HepG2 (cell line): ENCODE measurements around the gene MYOM1. TPM values are rescaled to one million over a fixed set of nuclear protein-coding genes. Genes with fewer than 3 reads are reported as not detected.
A peak's percentile ranks its signal among the peaks of the same experiment; 100 is the strongest.

Source experiments
- ARID4A ChIP-seq: sonication (generic); formaldehyde crosslinking; IDR thresholded peaks from 2 replicates; pipeline ENCODE4 v1.5.0; 2020; ENCODE audit warnings: mild to moderate bottlenecking, missing genetic modification reagents, borderline replicate concordance
- ESRRA ChIP-seq: sonication (generic); formaldehyde crosslinking; IDR thresholded peaks from 2 replicates; pipeline ENCODE4 v1.5.1; 2020; ENCODE audit warnings: mild to moderate bottlenecking, low read depth, missing genetic modification reagents
- GRHL1 ChIP-seq: sonication (generic); formaldehyde crosslinking; conservative IDR thresholded peaks from 2 replicates; pipeline ENCODE4 v1.8.0; 2022; ENCODE audit warnings: missing genetic modification reagents
- HDAC2 ChIP-seq: sonication (generic); formaldehyde crosslinking; IDR thresholded peaks from 2 replicates; pipeline ENCODE4 v1.4.0; 2020; ENCODE audit warnings: missing genetic modification reagents
- HNRNPLL ChIP-seq: fragments of 200-400 bp; formaldehyde crosslinking; IDR thresholded peaks from 2 replicates; pipeline ENCODE4 v1.6.1; 2017; ENCODE audit warnings: mild to moderate bottlenecking, low read depth, low read length; ENCODE audit not compliant: poor library complexity, severe bottlenecking
- MTA3 ChIP-seq: sonication (generic); formaldehyde crosslinking; IDR thresholded peaks from 2 replicates; pipeline ENCODE4 v1.4.0; 2020; ENCODE audit warnings: missing genetic modification reagents
- RBAK ChIP-seq: sonication (generic); formaldehyde crosslinking; IDR thresholded peaks from 2 replicates; pipeline ENCODE4 v1.5.1; 2020; ENCODE audit warnings: mild to moderate bottlenecking, missing genetic modification reagents
- TBX2 ChIP-seq: sonication (generic); formaldehyde crosslinking; IDR thresholded peaks from 2 replicates; pipeline ENCODE4 v1.5.0; 2020; ENCODE audit warnings: missing genetic modification reagents, mild to moderate bottlenecking, borderline replicate concordance
- TOPORS ChIP-seq: sonication (generic); formaldehyde crosslinking; IDR thresholded peaks from 2 replicates; pipeline ENCODE4 v1.8.0; 2023; ENCODE audit warnings: mild to moderate bottlenecking, missing genetic modification reagents
- XRCC5 ChIP-seq: fragments of 200-400 bp; formaldehyde crosslinking; optimal IDR thresholded peaks from 2 replicates; pipeline ENCODE3; 2017; ENCODE audit warnings: mild to moderate bottlenecking, low read length
- ZNF296 ChIP-seq: sonication (generic); formaldehyde crosslinking; conservative IDR thresholded peaks from 2 replicates; pipeline ENCODE4 v1.5.0; 2020; ENCODE audit warnings: mild to moderate bottlenecking, missing genetic modification reagents
- ZNF546 ChIP-seq: sonication (generic); formaldehyde crosslinking; conservative IDR thresholded peaks from 2 replicates; pipeline ENCODE4 v1.8.1; 2023; ENCODE audit warnings: mild to moderate bottlenecking, missing genetic modification reagents
- ZNF556 ChIP-seq: sonication (generic); formaldehyde crosslinking; IDR thresholded peaks from 2 replicates; pipeline ENCODE4 v1.4.0; 2020; ENCODE audit warnings: mild to moderate bottlenecking, missing genetic modification reagents, borderline replicate concordance
- ZNF605 ChIP-seq: sonication (generic); formaldehyde crosslinking; IDR thresholded peaks from 2 replicates; pipeline ENCODE4 v1.8.0; 2022; ENCODE audit warnings: mild to moderate bottlenecking, missing genetic modification reagents
- ZNF850 ChIP-seq: sonication (generic); formaldehyde crosslinking; conservative IDR thresholded peaks from 2 replicates; pipeline ENCODE4 v1.9.0; 2021; ENCODE audit warnings: mild to moderate bottlenecking, missing genetic modification reagents
- polyA plus RNA-seq, 8 experiments: library from polyadenylated mRNA; depleted of rRNA in 3 of 8; stranded (reverse) in 7 of 8; unstranded in 1 of 8; fragments of >200 nt; fragmentation: Illumina TruSeq in 4 of 8; extraction: Trizol in 4 of 8; gene quantifications; 2 replicates each; pipeline versions ENCODE4 v1.2.1 to v1.2.3, GENCODE V29; 2011 to 2016; ENCODE audit warnings: low read depth in 4 of 8, missing spikeins in 1 of 8, mixed read lengths in 1 of 8; ENCODE audit not compliant: insufficient read depth in 1 of 8
- total RNA-seq, 5 experiments: library from RNA; depleted of rRNA; stranded (reverse); fragments of >200 nt; fragmentation: Illumina TruSeq; extraction: Trizol; gene quantifications; 2 replicates each; pipeline ENCODE4 v1.2.3, GENCODE V29; 2016; ENCODE audit warnings: low read depth in 1 of 5
- TF ChIP-seq, protein P1 (sequence below): sonication (generic); formaldehyde crosslinking; IDR thresholded peaks from 2 replicates; pipeline ENCODE4 v1.4.0; 2020; ENCODE audit warnings: missing genetic modification reagents
- TF ChIP-seq, protein P2 (sequence below): sonication (generic); formaldehyde crosslinking; conservative IDR thresholded peaks from 2 replicates; pipeline ENCODE4 v1.8.0; 2022; ENCODE audit warnings: low read depth, missing genetic modification reagents
- TF ChIP-seq, protein P3 (sequence below): IDR thresholded peaks from 2 replicates; pipeline ENCODE4 v1.6.1; 2016; ENCODE audit warnings: missing compliant biosample characterization, missing genetic modification reagents, borderline replicate concordance

The MYOM1 gene
- total and polyA plus RNA-seq, 2 of the 13 experiments (the other 11 are each of a cell fraction or from before 2014, with no cell fraction given): 0.46 to 0.98 TPM

DNA sequence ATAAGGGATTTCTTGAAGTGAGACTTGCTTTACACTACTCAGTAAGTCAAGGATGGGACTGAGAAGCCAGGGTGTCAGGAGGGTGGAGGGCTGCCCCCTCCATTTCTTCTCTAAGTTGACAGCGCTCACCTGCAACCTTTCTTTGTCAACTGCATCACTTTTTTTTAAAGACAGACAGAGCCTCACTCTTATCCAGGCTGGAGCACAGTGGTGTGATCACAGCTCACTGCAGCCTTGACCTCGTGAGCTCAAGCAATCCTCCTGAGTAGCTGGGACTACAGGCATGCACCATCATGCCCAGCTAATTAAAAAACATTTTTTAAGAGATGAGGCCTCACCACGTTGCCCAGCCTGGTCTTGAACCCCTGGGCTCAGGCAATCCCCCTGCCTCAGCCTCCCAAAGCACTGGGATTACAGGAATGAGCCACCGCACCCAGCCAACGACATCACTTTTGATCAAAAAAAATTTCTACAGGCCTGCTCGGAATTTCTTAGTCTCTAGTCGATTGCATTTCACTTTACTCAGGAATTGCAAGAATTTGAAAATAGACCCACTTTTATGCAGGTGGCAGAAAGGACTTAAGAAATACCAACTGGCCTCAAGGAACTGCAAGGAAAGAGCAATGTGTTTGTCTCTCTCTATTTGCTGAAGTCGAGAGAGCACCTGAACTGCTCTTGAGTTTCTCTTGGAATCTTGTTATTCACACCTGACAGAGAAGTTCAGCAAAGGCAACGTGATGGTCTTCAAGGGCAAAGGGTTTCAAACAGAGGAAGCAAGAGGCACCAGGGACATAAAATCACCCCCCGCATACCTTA, 101.4 kb downstream of the MYOM1 start (continued):
- TF ChIP-seq RBAK (CRISPR knock-in tag) (no peak), ZNF605 (CRISPR knock-in tag) (no peak), XRCC5 (no peak), ZNF850 (CRISPR knock-in tag) (no peak), ZNF556 (peak; percentile 34; the same call in 1 of the 2 replicates), ARID4A (CRISPR knock-in tag) (no peak), TBX2 (CRISPR knock-in tag) (no peak), TOPORS (CRISPR knock-in tag) (no peak), ZNF296 (CRISPR knock-in tag) (no peak), HDAC2 (CRISPR knock-in tag) (0 out of 2 replicates have a peak, but pooled peaks have one; percentile 9), MTA3 (CRISPR knock-in tag) (no peak), GRHL1 (no peak), ESRRA (CRISPR knock-in tag) (no peak), HNRNPLL (no peak), ZNF546 (CRISPR knock-in tag) (no peak)
- TF ChIP-seq, protein P1, sequence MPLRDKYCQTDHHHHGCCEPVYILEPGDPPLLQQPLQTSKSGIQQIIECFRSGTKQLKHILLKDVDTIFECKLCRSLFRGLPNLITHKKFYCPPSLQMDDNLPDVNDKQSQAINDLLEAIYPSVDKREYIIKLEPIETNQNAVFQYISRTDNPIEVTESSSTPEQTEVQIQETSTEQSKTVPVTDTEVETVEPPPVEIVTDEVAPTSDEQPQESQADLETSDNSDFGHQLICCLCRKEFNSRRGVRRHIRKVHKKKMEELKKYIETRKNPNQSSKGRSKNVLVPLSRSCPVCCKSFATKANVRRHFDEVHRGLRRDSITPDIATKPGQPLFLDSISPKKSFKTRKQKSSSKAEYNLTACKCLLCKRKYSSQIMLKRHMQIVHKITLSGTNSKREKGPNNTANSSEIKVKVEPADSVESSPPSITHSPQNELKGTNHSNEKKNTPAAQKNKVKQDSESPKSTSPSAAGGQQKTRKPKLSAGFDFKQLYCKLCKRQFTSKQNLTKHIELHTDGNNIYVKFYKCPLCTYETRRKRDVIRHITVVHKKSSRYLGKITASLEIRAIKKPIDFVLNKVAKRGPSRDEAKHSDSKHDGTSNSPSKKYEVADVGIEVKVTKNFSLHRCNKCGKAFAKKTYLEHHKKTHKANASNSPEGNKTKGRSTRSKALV: no peak
- TF ChIP-seq, protein P2, sequence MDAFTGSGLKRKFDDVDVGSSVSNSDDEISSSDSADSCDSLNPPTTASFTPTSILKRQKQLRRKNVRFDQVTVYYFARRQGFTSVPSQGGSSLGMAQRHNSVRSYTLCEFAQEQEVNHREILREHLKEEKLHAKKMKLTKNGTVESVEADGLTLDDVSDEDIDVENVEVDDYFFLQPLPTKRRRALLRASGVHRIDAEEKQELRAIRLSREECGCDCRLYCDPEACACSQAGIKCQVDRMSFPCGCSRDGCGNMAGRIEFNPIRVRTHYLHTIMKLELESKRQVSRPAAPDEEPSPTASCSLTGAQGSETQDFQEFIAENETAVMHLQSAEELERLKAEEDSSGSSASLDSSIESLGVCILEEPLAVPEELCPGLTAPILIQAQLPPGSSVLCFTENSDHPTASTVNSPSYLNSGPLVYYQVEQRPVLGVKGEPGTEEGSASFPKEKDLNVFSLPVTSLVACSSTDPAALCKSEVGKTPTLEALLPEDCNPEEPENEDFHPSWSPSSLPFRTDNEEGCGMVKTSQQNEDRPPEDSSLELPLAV (CRISPR knock-in tag): no peak
- TF ChIP-seq, protein P3, sequence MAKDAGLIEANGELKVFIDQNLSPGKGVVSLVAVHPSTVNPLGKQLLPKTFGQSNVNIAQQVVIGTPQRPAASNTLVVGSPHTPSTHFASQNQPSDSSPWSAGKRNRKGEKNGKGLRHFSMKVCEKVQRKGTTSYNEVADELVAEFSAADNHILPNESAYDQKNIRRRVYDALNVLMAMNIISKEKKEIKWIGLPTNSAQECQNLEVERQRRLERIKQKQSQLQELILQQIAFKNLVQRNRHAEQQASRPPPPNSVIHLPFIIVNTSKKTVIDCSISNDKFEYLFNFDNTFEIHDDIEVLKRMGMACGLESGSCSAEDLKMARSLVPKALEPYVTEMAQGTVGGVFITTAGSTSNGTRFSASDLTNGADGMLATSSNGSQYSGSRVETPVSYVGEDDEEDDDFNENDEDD (CRISPR knock-in tag): no peak
